DMS153 treated with DMSO at 0.1 percent for 48 hours (cell line): ENCODE results near the gene LIPH.
"Not testable (repeated sequence)": the region's sequence is repeated elsewhere in the genome, so short reads cannot be mapped to it uniquely, and the experiment has no call there.

Source experiments
- DNase-seq: peaks from one replicate; lab custom pipeline; 2025; ENCODE audit not compliant: unreplicated experiment; lab: John Stamatoyannopoulos, UW

LIPH gene

GRCh38 chr3:185489462-185489861 lies 62.9 kb downstream of the LIPH start:
- no peak for DNase-seq

GRCh38 chr3:185488465-185488864 lies 63.9 kb downstream of the LIPH start:
- no peak for DNase-seq

- no peak for DNase-seq
These were observed 66.0 kb downstream of the LIPH start for GRCh38 chr3:185486394-185486793.

GRCh38 chr3:185484296-185484695 lies 68.1 kb downstream of the LIPH start:
- no peak for DNase-seq

- no peak for DNase-seq
These were observed 72.9 kb downstream of the LIPH start for GRCh38 chr3:185479373-185479945.

DNA sequence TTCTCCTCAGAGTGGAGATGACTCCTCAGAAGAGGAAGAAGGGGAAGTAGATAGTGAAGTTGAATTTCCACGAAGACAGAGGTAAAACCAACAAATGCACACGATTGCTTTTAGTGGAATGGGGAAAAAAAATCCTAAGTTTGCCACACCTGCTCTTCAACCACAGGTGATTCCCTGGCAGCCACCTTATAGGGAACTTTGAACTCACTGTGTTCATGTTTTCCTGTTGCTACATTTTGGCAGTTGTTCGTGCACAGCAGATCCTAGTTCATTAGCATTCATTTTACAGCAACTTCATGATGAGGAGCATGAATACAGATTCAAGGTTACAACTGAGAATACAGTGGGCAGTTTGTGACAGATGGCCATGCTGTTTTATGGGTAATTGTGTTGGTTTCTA lies 75.1 kb downstream of the LIPH start:
- DNase-seq = no peak

DNA sequence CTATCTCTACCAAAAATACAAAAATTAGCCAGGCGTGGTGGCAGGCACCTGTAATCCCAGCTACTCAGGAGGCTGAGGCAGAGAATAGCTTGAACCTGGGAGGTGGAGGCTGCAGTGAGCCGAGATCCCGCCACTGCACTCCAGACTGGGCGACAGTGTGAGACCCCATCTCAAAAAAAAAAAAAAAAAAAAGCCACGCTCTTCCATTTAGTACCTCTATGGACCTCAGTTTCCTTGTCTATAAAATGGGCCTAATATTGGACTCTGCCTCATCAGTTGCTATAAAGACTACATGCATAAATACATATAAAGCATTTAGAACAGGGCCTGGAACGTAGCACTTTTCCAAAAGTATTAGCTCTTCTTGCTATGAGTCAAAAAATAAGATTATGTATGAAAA lies 77.5 kb downstream of the LIPH start:
- not testable (repeated sequence) for DNase-seq

DNA sequence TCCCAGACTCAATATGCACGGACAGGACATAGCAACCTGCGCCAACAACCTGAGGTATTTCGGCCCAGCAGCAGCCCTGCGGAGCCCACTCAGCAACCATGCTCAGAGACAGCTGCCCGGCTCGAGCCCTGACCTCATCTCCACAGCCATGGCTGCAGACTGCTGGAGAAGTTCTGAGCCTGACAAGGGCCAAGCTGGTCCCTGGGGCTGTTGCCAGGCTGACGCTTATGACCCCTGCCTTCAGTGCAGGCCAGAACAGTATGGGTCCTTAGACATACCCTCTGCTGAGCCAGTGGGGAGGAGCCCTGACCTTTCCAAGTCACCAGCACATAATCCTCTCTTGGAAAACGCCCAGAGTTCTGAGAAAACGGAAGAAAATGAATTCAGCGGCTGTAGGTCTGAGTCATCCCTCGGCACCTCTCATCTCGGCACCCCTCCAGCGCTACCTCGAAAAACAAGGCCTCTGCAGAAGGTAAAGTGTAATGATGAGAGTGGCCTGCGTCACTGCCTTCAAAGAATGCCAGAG lies 79.0 kb downstream of the LIPH start:
- no peak for DNase-seq

- DNase-seq = no peak
These were observed 82.1 kb downstream of the LIPH start for GRCh38 chr3:185470323-185470722.

DNA sequence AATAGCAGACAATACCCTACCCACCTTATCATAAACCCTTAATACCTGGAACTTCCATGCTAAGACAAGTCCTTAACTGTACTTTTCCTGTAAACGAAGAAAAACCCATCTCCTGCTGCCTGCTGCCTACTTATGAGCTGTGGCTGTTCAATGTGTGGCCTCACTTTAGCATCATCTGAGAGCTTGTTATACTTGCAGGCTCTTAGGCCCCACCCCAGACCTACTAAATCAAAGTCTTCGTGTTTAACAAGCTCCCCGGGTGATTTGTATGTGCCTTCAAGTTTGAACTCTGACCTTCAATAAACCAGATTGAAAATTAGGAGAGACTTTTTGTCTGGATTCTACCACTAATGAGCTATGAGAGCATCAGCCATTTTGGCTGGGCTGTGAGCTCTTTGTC lies 82.8 kb downstream of the LIPH start:
- DNase-seq = no peak

DNA sequence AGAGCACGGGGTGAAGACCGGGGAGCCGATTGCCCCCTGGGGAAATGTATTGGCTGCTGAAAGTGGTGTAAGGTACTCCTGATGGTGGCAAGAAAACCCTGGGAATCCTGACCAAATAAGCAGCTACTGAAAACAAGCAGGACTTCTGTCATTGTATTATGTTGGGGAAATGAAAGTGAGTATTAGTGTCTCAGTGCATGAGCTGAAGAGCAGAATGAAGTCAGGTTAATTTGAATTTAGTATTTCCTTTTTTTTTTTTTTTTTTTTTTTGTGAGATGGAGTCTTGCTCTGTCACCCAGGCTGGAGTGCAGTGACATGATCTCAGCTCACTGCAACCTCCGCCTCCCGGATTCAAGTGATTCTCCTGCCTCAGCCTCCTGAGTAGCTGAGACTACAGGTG lies 86.3 kb downstream of the LIPH start:
- DNase-seq = not testable (repeated sequence)

DNA sequence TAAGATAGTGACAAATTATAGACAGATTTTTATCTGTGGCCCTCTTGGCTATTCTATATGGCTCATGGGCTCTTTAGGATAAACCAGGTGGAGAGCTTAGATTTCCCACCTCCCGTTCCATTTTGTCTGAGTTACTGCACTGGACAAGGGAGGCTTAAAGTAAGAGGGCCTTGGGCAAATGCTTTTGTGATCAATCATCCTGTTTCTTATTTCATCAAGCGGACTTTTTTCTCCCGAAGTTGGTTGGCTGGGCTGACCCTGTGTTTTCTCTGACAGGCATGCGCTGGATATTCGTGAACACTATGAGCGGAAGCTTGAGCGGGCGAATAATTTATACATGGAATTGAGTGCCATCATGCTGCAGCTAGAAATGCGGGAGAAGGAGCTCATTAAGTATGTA lies 86.9 kb downstream of the LIPH start:
- DNase-seq = no peak

- DNase-seq = no peak
These were observed 91.6 kb downstream of the LIPH start for GRCh38 chr3:185460719-185461350.

GRCh38 chr3:185460309-185460708 lies 92.1 kb downstream of the LIPH start:
- DNase-seq = no peak

DNA sequence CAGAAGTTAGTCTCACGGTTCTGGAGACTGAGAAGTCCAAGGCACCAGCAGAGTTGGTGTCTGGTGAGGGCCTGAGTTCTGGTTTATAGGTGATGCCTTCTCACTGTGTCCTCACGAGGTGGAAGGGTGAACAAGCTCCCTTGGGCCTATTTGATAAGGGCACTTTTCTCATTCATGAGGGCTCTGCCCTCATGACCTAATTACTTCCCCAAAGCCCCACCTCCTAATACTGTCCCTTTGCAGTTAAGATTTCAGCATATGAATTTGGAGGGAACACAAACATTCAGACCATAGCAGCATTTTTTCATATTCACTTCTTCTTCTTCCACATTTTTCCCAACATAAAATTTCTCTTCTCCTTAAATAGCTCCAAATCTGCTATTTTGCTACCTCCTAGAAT lies 95.0 kb downstream of the LIPH start:
- no peak for DNase-seq
